CD4-positive, alpha-beta T cell treated with Interferon gamma for 1 hour (primary cell): ENCODE data around the gene VWF.

ENCODE experiments used
- DNase-seq: peaks from one replicate; pipeline ENCODE4 v3.0.0-alpha.2; 2020

The VWF gene

GRCh38 chr12:6056406-6057240 lies 67.8 kb downstream of the VWF start:
- no peak for DNase-seq

GRCh38 chr12:6053541-6053940 lies 70.9 kb downstream of the VWF start:
- no peak for DNase-seq

- no peak for DNase-seq
Measured at GRCh38 chr12:6052940-6053329, 71.5 kb downstream of the VWF start.

DNA sequence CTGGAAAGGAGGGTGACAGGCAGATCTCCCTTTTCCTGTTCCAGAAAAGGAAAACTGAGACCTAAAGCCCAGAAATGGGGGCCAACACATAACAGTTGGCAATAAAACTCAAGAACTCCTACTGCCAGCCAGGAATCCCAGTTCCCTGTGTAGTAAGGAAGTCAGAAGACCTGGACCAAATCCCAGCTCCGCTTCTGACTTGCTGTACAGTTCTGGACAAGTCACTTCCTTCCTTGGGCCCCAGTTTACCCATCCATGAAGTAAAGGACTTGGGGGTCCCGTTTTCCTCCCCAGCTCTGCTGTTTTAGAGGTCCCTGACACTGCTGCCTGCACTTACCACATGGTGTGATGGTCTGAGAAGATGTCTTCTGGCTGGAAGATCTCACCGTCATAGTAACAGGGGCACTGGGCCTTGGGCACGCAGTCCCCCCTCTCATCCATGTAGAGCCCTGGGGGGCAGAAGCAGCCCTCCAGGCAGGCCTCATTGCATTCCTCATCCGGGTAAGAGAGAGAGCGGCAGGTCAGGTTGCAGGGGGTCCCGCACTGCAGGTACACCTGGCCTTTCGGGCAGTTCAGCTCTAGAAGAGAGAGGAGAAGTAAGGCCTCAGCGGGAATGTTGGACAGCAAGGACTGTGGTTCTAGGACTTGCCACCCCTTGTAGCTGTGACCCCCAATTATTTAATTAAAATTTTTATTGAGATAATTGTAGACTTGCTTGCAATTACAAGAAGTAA lies 72.1 kb downstream of the VWF start:
- no peak for DNase-seq

GRCh38 chr12:6049992-6050391 lies 74.5 kb downstream of the VWF start:
- no peak for DNase-seq

GRCh38 chr12:6049587-6049986 lies 74.9 kb downstream of the VWF start:
- DNase-seq = no peak

GRCh38 chr12:6047249-6048237 lies 76.9 kb downstream of the VWF start:
- DNase-seq = no peak

DNA sequence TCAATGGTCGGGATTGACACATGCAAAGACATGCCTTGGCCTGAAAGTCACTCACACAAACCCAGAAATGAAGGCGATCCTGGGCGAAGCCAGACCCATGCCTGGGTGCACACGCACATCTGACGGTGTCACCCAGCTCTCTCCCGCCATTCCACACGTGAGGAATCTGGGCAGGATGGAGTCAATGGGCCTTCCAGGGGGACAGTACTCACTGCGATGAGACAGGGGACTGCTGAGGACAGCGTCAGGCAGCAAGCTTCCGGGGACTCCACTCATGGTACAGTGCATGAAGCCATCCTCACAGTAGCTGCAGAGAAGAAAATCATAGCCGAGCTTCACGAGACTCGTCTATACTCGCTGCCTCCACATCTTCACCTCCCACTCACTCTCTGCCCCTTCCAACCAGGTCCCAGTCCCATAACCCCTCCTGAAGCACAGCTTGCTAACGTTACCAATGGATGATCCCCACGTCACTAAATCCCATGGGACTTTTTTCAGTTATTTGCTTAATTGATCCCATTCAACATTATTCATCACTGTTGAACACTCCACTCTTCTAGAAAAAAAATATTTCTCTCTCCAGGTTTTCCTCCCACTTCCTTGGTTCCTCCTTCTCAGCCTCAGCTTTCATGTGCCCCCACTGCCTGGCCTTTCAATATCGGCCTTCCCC lies 77.8 kb downstream of the VWF start:
- no peak for DNase-seq

DNA sequence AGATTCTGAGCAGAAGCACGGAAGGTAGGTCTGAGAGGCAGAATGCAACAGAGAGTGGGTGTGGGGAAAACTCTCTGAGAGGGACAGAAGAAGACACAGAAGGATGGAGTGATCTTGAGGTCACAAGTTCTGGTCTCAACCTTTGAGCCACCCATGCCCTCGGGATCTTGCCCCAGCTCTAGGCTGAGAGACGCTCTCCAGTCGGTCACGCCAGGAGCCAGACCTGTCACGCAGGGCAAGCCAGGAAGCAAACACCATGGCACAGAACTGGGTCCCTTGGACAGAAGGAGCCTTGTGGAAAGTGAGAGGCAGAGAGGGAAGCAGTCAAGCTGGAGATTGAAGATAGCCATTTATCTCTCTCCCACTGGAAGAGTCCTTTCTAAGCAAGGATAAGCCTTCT lies 79.0 kb downstream of the VWF start:
- DNase-seq = no peak

GRCh38 chr12:6044082-6044481 lies 80.4 kb downstream of the VWF start:
- no peak for DNase-seq

GRCh38 chr12:6042446-6042845 lies 82.0 kb downstream of the VWF start:
- DNase-seq = no peak

- no peak for DNase-seq
Measured at GRCh38 chr12:6041891-6042290, 82.6 kb downstream of the VWF start.

- no peak for DNase-seq
Measured at GRCh38 chr12:6040815-6041214, 83.7 kb downstream of the VWF start.

- peak; percentile 25 for DNase-seq
Measured at GRCh38 chr12:6039894-6040601, 84.4 kb downstream of the VWF start.

DNA sequence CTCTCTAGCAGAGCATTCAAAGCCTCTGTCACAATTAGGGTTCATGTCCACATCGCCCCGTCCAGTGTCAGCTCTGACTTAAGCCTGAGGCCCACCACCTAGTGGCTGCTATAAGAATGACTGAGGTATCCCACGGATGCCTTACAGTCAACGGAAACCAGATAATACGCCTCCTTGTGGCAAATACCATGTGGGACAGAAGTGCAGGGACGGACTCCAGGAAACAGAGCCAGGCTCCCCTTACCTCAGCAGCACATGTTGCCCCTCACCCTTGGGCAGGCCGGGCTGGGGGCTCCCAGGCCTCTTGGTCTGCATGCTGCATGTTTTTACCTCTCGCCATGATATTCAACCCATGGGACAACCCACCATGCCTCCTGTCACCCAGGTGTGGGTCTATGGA lies 86.3 kb downstream of the VWF start:
- DNase-seq = peak; percentile 44

DNA sequence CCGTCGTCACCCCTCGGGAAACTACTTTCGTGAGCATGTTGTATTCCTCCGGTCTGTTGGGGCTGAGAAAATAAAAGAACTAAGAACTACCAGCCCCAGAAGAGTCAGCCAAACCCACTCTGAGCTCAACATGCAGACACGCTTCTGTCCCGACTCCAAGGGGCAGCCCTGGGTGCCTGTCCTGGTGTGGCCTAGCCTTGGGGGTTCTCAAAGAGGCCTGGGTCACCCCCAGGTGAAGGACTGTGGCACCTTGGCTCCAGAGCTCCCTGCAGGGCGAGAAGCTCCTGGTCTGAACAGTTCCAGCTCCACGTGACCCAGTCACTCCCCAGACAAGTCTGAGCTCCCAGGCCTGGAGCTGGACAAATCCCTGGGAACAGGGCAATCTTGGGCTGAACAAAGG lies 87.0 kb downstream of the VWF start:
- no peak for DNase-seq

- no peak for DNase-seq
Measured at GRCh38 chr12:6036509-6036908, 88.0 kb downstream of the VWF start.

DNA sequence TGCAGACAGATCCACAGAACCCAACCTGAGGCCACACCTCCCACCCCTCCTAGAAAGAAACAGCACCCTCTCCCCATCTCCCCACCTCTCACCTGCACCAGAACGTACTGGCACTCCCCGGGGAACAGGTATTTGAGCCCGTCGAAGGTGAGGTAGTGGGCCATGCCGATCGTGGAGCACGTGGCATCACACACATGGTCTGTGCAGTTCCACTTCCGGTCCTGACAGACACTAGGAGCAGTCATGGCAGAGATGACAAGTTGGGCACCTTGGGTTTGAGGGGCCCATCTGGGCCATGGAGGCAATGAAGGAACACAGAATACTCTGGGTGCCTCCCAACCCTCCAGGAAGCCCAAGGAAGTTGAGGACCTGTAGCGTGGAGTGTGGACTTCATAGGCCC lies 89.9 kb downstream of the VWF start:
- DNase-seq = no peak

DNA sequence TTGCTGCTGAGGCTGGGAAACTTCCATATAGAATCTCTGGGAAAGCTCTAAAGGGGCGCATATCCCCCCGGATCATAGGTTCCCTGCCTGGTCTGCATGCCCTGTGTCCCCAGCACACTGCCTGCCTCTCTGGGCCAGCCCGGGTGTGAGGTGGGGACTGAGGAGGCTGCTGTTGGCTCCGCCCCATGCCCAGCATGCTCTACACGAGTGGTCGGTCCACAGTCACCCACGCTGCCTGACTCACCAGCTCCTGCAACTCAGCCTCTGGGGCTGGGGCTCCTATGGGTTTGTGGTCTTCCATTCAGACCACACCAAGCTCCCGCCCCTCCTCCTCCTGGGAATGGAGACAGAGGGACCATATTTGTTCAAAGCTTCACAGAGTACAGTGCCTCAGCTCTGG lies 90.9 kb downstream of the VWF start:
- no peak for DNase-seq

GRCh38 chr12:6032726-6033125 lies 91.7 kb downstream of the VWF start:
- DNase-seq = no peak

DNA sequence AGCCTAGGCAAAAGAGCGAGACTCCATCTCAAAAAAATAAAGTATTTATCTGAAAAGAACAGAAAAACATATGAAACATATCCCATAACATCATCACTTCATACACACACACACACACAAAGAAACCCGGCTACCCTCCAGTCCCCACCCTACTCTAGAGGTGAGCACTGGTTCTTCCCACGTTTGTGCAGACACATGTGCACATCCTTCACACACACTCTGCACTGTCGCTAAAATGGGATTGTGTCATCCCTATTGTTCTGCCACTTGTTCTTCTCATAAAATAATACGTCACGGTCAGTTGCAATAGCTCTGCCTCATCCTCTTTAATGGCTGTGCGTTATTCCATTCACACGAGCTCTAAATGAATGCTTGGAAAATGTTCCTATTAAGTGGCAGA lies 93.5 kb downstream of the VWF start:
- no peak for DNase-seq

DNA sequence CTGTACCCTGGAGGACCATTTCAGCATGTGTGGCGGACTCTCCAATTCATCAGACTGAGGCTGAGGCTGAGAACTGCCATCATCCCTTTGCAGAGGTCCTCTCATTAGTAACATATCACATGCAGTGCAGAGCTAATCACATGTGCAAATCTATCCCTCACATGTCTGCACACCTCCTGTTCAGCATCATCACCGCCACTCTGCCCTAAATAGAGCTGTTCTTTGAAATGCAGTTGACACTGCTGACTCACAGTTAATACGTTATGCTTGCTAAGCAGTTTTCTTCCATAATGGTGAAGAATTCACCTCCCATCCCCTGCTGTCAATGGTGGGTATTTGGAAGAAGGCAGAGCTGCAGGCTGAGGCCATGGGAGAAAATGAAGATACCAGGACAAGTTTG lies 94.4 kb downstream of the VWF start:
- DNase-seq = no peak
